ENCODE data around the gene MAT1A.

The MAT1A gene

GRCh38 chr10:80277567-80278250, 11.7 kb downstream of the MAT1A start (continued):
- TF ChIP-seq ZNF398 (tag by site-specific recombination; IDR thresholded peaks at IDR 0.05) (no peak), ZFP3 (tag by site-specific recombination; IDR thresholded peaks at IDR 0.05; ENCODE audit: low read depth) (no peak), ZNF777 (tag by site-specific recombination; IDR thresholded peaks at IDR 0.05; ENCODE audit: borderline replicate concordance) (no peak), PRDM6 (tag by site-specific recombination; IDR thresholded peaks at IDR 0.05) (no peak), KLF1 (tag by site-specific recombination; IDR thresholded peaks at IDR 0.05) (no peak), ZNF121 (tag by site-specific recombination; IDR thresholded peaks at IDR 0.05) (no peak), ZNF518A (tag by site-specific recombination; conservative IDR thresholded peaks at IDR 0.05; ENCODE audit: low read depth) (no peak)

GRCh38 chr10:80277016-80277415, 12.4 kb downstream of the MAT1A start:
- ChIA-PET POLR2A (no interaction called here), CTCF (no interaction called here)
- H3K27ac ChIP-seq (ENCODE audit: extremely low read depth, low read depth, low read length) = no peak overlapping the region
- H3K36me3 ChIP-seq (ENCODE audit: control insufficient read depth in 2 of 2, insufficient read depth in 1 of 2, low read length in 2 of 2) = no peaks in the 10 kb centered on the region
- no peaks in the 10 kb centered on the region for H3K9me3 ChIP-seq (ENCODE audit: control insufficient read depth, insufficient read depth, low read depth, low read length)
- H3K4me3 ChIP-seq (ENCODE audit: low read depth, low read length) = no peak overlapping the region
- H3K4me1 ChIP-seq (ENCODE audit: control insufficient read depth, insufficient read depth, low read length) = no peaks in the 10 kb centered on the region
- TF ChIP-seq ZSCAN5A (tag by site-specific recombination; IDR thresholded peaks at IDR 0.05) (no peak), ZBTB6 (tag by site-specific recombination; IDR thresholded peaks at IDR 0.05) (no peak), ZSCAN30 (tag by site-specific recombination; IDR thresholded peaks at IDR 0.05) (no peak), YY2 (tag by site-specific recombination; IDR thresholded peaks at IDR 0.05) (no peak), ZXDB (tag by site-specific recombination; IDR thresholded peaks at IDR 0.05) (no peak), ELK4 (IDR thresholded peaks at IDR 0.05; ENCODE audit: borderline replicate concordance, low read depth, low read length) (no peak), BCL11A (tag by site-specific recombination; IDR thresholded peaks at IDR 0.05; ENCODE audit: low read depth) (no peak), PRDM1 (tag by site-specific recombination; IDR thresholded peaks at IDR 0.05) (no peak), ZNF549 (tag by site-specific recombination; IDR thresholded peaks at IDR 0.05) (no peak), HOXA7 (CRISPR knock-in tag; IDR thresholded peaks at IDR 0.05; ENCODE audit: borderline replicate concordance) (no peak), ZNF202 (tag by site-specific recombination; IDR thresholded peaks at IDR 0.05; ENCODE audit: borderline replicate concordance) (no peak), ZNF366 (tag by site-specific recombination; conservative IDR thresholded peaks at IDR 0.05) (no peak), REPIN1 (tag by site-specific recombination; IDR thresholded peaks at IDR 0.05; ENCODE audit: low read depth) (no peak), ZNF488 (tag by site-specific recombination; IDR thresholded peaks at IDR 0.05) (no peak)

Measured in HEK293 (cell line).